ENCODE results near the gene PGRMC1. TPM values are rescaled to one million over a fixed set of nuclear protein-coding genes. Genes with fewer than 3 reads are reported as not detected.

PGRMC1 gene
- polyA plus RNA-seq, 1 of the 3 experiments (the other 2 are of a cell fraction), result 65.3 TPM

- ChIA-PET POLR2A (no interaction called here), CTCF (interaction anchor here (0.9 kb wide), 1 partner anchor 15 kb away, joined by 3 read pairs; no protein-coding TSS in a partner anchor)
- no peak overlapping the region for H2AFZ ChIP-seq (ENCODE audit: low read depth)
- no peaks in the 10 kb centered on the region for H4K20me1 ChIP-seq (ENCODE audit: insufficient read depth)
- H3K4me2 ChIP-seq, result no peak overlapping the region
- H3K9ac ChIP-seq, result no peak overlapping the region
- no peaks in the 10 kb centered on the region for H3K4me1 ChIP-seq (ENCODE audit: control insufficient read depth in 1 of 2, insufficient read depth in 2 of 2, low read depth in 1 of 2, low read length in 1 of 2)
- TF ChIP-seq RXRA (IDR thresholded peaks at IDR 0.05; ENCODE audit: borderline replicate concordance, low read depth) (no peak), CTCF (IDR thresholded peaks at IDR 0.05) (no peak), TEAD4 (IDR thresholded peaks at IDR 0.05; ENCODE audit: borderline replicate concordance, insufficient read depth) (no peak), NFIC (IDR thresholded peaks at IDR 0.05; ENCODE audit: borderline replicate concordance) (no peak), IRF3 (IDR thresholded peaks at IDR 0.05; ENCODE audit: low read depth, low read length) (no peak), CHD2 (IDR thresholded peaks at IDR 0.05; ENCODE audit: low read length, partially characterized antibody) (no peak), GABPA (IDR thresholded peaks at IDR 0.05; ENCODE audit: low read depth) (no peak), GATA2 (CRISPR knock-in tag; IDR thresholded peaks at IDR 0.05) (no peak), REST (IDR thresholded peaks at IDR 0.05; ENCODE audit: low read depth, low read length) (no peak), ZBTB33 (IDR thresholded peaks at IDR 0.05; ENCODE audit: borderline replicate concordance, low read depth) (no peak), FOXM1 (IDR thresholded peaks at IDR 0.05; ENCODE audit: low read depth) (no peak), TAF1 (IDR thresholded peaks at IDR 0.05; ENCODE audit: borderline replicate concordance, low read depth, low read length) (no peak), EZH2phosphoT487 (IDR thresholded peaks at IDR 0.05; ENCODE audit: borderline replicate concordance, low read depth) (no peak)
- 37% methylated on average over 2 of the region's 2 CpGs for WGBS (ENCODE audit: low lambda C conversion rate)
- no peaks in the 10 kb centered on the region for H3K79me2 ChIP-seq (ENCODE audit: insufficient read depth)
- H3K9me3 ChIP-seq, result no peaks in the 10 kb centered on the region
- H3K27ac ChIP-seq (ENCODE audit: low read depth in 2 of 2, low read length in 1 of 2), result no peak overlapping the region
- H3K36me3 ChIP-seq (replicated peaks in 1 of 2; ENCODE audit: control insufficient read depth in 1 of 2, insufficient read depth in 2 of 2, low read length in 1 of 2), result peaks cover 0 to 3% of the 10 kb centered on the region in 2 experiments
- H3F3A ChIP-seq (replicated peaks; ENCODE audit: insufficient read depth), result no peaks in the 10 kb centered on the region
- no peaks in the 10 kb centered on the region for H3K9me2 ChIP-seq
- H3K27me3 ChIP-seq (ENCODE audit: insufficient read depth), result peaks cover 6% of the 10 kb centered on the region
- DNase-seq, result no peak
- no peak overlapping the region for H3K4me3 ChIP-seq (ENCODE audit: low read depth in 2 of 2, low read length in 1 of 2)
These were observed 16.6 kb downstream of the PGRMC1 start for GRCh38 chrX:119252716-119253115.
